GM19452 (cell line): ENCODE results near the gene ELOB.

Experiments
- ATAC-seq: cut with Tn5 transposase; IDR thresholded peaks from one replicate; pipeline ENCODE4 v1.9.1; 2021; ENCODE audit not compliant: unreplicated experiment

The ELOB gene

GRCh38 chr16:2784358-2785100 lies 7.4 kb upstream of the ELOB start:
- no peak for ATAC-seq

DNA sequence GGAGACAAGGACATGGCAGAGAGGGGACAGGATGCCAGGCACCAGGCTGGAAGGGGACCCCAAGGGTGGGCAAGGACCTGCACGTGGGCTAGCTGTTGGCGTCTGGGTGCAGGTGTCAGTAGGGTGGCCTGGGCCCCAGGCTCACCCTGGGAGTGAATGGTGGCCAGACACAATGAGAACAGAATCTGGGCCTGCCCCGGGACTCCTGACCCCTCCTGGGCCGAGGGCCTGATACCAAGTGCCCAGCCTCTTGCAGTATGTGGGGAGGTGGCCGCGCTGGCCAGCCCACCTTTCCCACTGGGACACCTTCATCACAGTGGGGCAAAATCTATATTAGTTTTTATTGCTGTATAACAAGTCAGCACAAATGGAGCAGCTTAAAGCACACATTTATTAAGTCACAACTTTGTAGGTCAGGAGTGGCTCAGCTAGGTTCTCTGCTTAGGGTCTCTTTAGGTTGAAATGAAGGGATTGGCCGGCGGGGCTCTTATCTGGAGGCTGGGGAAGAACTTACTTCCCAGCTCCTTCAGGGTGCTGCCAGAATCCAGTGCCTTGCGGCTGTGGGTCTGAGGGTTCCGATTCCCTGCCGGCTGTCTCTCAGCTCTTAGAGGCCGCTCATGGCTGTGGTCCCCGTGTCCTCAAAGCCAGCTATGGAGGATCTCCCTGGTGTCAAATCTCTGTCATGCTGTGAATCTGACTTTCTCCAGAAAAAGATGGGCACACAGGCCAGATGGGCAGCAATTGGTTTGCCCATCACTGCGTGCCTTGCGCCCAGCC lies 6.7 kb upstream of the ELOB start:
- ATAC-seq = no peak

DNA sequence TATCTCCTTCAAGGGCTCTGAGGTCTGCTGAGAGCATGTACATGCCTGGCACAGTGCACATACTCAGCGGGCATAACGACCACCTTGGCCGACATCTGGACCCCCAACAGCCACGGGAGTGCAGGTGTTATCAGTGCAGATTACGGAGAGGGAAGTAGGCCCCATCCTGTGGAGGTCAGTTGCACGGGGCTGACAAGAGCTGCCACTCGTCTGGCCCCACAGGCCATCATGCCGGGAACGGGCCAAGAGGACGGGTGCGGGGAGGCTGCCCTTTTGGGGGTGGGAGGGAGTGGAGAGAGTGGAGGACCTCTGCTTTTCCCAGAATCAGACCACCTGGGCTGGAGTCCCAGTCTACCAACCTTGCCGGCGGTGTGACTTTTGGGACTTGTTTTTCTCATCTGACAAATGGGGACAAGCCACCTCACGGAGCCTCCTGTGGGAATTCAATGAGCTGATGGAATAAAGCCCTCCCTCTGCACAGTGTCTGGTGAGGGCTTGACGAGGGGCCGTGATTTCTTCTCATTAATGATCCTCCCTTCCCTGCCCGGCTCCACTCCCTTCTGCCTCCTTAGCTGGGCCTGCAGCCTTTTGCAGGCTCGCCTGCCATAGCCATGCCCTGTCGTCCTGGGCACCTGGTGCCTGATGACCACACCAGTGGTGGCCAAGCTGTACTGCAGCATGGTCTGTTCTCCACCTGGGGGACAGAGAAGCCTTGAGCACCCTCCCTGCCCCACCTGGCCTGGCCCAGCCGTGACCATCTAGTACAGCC lies 5.7 kb upstream of the ELOB start:
- ATAC-seq = no peak

- ATAC-seq = no peak
These were observed 3.2 kb upstream of the ELOB start for GRCh38 chr16:2779978-2780898.

DNA sequence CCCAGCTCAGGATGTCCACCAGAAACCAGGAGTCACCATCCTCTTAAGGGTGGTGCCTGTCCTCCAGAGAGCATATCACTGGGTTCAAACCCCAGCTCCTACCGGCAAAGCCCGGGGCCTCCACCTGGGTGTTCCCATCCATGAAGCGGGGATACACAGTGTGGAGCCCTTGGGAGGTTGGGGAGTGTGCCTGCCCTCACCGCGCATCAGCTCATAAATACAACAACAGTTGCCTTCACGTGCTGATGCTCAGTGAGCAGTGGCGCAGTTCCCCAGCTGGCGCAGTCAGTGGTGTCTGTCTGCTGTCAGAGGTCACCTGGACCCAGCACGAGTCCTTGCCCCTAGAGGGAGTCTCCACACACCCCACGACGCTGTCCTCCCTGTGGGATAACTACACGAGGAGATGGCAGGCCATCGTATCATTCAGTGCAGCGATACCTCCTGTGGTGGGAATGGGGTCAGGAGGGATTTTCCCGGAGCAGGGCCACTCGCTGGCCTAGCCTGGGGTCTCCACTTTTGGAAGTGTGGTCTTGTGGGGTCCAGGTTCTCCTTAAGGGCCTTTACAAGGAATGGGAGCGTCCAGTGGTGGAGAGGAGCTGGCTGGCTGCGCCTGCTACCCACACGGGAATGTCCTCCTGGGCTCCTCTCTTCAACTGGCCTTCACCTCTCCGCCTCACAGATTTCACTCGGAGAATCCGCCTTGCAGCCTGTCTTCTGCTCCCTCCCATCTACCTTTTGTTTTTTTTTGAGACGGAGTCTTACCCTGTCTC lies 2.3 kb upstream of the ELOB start:
- ATAC-seq = no peak

DNA sequence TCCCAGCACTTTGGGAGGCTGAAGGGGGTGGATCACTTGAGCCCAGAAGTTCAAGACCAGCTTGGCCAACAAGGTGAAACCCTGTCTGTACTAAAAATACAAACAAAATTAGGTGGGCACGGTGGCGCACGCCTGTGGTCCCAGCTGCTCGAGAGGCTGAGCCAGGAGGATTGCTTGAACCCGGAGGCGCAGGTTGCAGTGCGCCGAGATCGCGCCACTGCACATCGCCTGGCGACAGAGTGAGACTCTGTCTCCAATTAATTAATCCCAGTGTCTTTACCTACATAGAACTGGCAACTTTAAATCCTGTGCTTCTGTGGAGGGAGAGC lies 1.5 kb upstream of the ELOB start:
- no peak for ATAC-seq

GRCh38 chr16:2777903-2778629 lies 986 bp upstream of the ELOB start:
- ATAC-seq = no peak

DNA sequence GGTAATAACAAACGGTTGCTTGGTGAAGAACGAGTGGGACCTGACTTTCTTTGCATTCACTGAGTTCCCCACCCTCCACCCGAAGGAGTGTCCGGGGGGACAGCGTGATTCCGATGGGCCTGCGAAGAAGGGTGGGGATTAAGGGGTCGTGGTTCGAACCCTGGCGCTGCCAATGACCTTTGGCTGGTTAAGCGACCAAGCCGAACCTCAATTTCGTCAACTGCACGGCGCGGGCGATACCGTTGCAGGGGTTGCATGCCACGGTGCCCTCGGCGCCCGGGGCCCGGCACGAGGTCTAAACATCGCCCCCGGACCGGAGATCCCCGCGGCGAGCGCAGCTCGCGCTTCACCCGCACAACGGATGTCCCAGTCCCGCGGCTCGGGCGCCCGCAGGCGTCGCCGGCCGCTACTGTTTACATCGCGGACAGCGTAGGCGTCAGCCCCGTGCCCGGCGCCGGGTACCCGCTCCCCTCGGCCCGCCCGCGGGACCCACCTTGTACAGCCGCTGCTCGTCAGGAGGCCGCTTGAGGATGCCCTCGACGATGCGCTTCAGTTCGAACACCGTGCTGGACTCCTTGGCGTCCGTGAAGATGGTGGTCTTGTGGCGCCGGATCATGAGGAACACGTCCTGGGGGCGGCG lies 460 bp downstream of the ELOB start:
- ATAC-seq = peak; percentile 22

DNA sequence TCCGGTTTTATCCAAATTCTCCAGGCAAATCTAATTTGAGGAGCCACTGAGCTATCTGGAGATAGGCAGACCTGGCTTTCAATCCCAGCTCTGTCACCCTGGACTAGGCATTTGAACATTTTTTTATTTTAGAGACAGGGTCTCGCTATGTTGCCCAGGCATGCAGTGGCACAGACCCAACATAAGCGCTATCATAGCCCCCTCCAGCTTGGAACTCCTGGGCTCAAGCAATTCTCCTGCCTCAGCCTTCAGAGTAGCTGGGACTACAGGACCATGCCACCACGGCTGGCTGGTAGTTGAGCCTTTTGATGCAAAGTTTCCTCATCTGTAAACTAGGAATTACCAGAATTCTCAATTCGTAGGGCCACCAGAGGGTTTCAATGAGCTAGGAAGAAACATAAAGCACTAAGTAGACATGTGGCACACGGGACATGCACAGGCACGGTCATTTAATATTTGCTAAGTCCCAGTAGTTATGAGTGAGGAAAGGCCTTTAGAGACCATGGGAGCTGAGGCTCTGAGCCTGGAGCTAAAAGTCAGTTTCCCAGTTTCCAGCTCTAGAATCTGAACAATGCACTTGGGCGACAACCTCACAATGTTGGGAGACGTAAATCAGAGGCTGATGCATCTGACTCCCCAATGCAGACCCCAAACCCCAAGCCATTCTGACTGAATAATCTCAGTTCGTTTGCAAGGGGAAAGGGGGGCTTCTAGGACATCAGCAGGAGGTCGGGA lies 1.1 kb downstream of the ELOB start:
- no peak for ATAC-seq

DNA sequence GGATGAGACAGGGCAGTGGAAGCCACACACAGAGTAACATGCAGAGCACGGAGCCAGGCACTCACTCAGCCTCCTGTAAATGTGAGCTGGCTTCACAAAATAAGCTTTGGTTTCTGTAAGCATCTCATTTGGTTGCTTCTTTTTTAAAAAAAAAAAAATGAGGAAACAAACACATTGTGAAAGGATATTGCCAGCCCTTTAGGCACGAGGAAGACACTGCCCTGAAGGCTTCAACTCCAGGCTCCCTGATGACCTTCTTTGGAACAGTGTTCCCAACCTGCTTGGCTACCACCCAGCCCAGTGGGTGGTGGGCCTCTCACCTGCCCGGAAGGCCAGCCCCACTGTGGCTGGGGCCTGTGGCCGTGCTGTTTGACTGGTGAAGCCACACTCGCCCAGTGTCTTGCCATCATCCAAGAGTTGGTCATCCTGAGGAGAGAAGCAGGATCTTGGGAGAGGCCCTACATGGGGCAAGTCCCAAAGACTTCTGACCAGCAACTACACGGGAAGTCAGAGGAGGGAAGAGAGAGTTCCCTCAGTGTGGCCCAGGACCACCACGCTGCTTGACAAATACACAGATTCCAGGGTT lies 1.9 kb downstream of the ELOB start:
- no peak for ATAC-seq

DNA sequence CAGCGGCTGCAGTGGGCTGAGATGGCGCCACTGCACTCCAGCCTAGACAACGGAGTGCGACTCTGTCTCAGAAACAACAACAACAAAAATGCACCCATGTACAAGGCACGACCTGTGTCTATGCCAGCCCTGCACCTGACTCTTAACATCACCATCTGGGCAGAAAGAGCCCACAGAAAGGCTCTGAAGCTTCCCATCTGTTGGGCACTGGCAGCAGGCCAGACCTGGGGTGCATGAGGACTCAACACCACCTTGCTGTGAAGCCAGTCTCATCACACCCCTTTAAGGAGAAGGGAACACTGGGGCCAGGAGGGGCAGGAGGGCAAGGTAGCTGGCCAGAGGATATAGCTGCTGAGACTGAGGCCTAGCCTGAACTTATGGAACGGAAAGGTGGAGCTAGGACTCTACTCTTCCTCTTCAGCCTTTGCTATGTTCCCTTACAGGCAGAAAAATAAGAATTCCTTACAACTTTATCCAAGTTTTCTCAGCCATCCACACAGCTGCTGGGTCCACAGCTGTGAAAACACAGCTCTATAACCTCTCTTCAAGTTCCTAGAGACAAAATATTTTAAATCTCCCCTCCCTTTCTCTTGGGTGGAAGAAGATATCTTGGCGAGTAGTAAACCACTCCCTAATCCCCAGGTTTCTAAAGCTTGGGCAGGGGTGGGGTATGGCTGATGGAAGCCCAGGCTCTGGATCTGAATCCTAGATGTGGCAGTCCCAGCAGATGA lies 2.8 kb downstream of the ELOB start:
- ATAC-seq = no peak

- no peak for ATAC-seq
These were observed 3.7 kb downstream of the ELOB start for GRCh38 chr16:2773188-2773968.

DNA sequence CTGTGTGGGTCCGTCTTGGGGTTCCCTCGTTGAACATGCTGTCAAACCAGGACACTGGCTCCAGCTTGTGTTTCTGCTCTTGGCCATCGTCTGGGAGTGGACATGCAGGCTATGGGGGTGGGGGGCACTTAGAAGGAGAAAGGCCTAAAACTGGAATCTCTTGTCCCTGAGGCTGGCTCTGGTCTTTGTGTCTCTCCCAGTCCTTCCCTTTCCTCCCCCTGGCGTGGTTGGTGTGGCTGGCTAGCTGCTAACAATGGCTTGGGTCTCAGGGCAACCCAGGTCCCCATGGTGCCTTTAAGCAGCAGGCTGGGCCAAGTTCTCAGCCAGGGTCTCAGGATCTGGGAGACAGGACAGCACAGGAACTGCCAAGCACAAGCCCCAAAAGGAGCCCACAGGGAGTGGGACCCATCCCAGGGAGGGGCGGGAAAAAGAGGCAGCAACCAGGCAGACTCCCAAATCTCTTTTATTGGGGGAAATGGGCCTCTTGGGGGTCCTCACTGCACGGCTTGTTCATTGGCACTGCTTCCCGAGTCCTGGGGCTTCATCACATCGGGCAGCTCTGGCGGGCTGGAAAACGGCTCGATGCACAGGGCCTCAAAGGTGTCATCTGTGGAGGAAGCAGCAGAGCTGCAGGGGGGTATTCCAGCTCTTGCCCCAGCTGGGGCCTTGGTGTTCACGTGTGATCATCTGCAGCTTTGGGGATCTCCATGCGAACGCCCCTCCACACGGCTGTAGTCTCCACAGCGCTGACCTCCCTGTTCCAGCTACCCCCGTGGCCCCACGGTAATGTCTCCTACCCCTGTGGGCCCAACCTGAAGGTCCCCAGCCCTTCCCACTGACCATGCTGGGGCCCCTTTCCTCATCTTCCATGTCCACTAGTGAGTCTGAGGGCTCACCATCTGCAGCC lies 5.3 kb downstream of the ELOB start:
- no peak for ATAC-seq

GRCh38 chr16:2770057-2770951 lies 6.8 kb downstream of the ELOB start:
- ATAC-seq = no peak
